Adipose tissue (tissue), 3 donors: ENCODE results near the gene EPO. TPM values are rescaled to one million over a fixed set of nuclear protein-coding genes. Genes with fewer than 3 reads are reported as not detected.
"Not testable (repeated sequence)": the region's sequence is repeated elsewhere in the genome, so short reads cannot be mapped to it uniquely, and the experiment has no call there.

Experiments
- H3K27ac ChIP-seq: one replicate; pipeline ENCODE4 v1.5.1; 2013; ENCODE audit warnings: low read depth, low read length
- WGBS, 3 donors: extraction: QIAGEN DNeasy Blood & Tissue Kit; methylation state at CpG; one replicate each; pipeline ENCODE4 v1.1.7; 2013; 5-methylcytosine and 5-hydroxymethylcytosine counted together
- polyA plus RNA-seq, 3 donors: library from polyadenylated mRNA; stranded (reverse); fragments of 200-250 nt; gene quantifications; one replicate each; pipeline ENCODE4 v1.2.3, GENCODE V29; 2013
- donor health status: healthy with polysubstance abuse.
- donor health status: Bipolar disorder and iron deficiency.
- donor health status: healthy.

EPO gene
- polyA plus RNA-seq, 3 donors = 0.06 to 4.4 TPM; not detected in 1

DNA sequence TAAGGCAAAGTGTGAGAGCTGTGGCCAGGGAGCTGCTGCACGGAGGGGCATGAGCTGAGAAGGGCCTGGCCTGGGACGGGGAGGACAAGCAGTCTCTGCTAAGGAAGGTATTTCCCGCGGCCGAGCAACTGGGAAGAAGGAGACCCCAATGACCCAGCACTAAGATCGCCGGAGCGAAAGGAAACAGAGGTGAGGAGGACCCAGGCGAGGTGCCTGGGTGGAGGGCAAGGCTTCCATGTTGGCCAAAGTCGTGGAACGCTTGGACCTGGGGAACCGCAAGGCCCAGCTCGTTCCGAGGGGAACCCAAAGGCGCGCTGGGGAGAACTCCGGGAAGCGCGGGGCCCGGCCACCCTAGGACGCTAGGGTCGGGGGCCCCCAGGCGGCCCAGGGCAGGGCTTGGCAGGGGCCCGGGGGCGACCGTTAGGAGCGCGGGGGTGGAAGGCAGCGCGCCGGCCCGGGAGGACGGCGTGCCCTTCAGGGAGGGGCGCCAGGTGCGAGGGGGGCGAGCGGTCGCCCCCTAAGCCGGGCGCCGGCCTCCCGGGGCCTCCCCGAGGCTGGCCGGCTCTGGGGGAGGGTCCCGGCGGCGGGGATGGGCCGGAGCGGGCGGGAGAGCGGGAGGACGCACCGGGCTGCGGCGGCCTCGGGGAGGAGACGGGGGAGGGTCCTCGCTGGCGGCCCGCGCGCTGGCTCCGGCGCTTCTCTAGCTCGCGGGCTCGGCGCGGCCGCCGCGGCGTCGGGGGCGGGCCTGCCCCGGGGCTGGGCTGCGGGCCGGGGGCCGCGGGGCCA, 26.8 kb upstream of the EPO start:
- no peak overlapping the region for H3K27ac ChIP-seq
- WGBS, 3 donors = 1% methylated on average over 45 to 81 of the region's 81 CpGs

DNA sequence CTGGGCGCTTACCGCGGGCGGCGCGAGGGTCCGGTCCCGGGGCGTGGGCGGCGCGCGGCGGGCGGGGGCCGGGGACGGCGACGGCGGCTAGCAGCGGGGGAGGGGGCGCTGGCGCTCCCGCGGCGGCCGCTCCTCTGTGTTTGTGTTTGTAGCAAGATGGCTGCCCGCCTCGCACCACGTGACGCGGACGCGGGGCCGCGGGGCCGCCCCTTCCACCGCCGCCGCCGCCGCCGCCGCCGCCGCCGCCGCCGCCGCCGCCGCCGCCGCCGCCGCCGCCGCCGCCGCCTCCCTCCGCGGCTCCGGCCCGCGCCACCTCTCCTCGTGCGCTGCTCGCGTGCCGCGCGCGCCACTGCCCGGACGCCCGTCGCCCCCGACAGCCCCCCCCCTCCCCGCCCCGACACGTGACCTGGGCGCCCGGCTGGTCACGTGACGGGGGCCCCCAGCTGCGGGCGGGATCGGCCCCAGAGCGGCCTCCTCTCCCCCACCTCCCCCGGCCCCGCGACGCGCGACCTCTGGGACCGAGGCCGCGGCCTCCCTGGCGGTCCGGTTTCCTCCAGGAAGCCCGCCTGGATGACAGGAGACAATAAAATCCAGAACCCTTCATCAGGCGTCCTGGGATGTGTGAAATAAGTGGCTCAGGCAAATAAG, 26.0 kb upstream of the EPO start, which contains the start of gene GIGYF1:
TSS of gene GIGYF1 (minus strand) at position 153 of the 648 bp plus-strand sequence. CDS start 6,012 bp downstream, outside the sequence.
- WGBS, 3 donors = 1 to 2% (median 2%) methylated on average over 17 to 64 of the region's 102 CpGs
- no peak within 1 kb of the TSS for H3K27ac ChIP-seq

- WGBS, 3 donors = 81 to 87% (median 82%) methylated on average over 6 of the region's 6 CpGs
- H3K27ac ChIP-seq = no peak overlapping the region
Measured at GRCh38 chr7:100696123-100696521, 24.1 kb upstream of the EPO start.

GRCh38 chr7:100699018-100699417, 21.2 kb upstream of the EPO start:
- WGBS, 3 donors = 54 to 62% (median 59%) methylated on average over 6 of the region's 6 CpGs

GRCh38 chr7:100701089-100701488, 19.2 kb upstream of the EPO start:
- H3K27ac ChIP-seq = not testable (repeated sequence)
- 35 to 77% (median 49%) methylated on average over 3 of the region's 3 CpGs for WGBS, 3 donors

More at GRCh38 chr7:100699018-100699417, 21.2 kb upstream of the EPO start:
- H3K27ac ChIP-seq = no peak overlapping the region

DNA sequence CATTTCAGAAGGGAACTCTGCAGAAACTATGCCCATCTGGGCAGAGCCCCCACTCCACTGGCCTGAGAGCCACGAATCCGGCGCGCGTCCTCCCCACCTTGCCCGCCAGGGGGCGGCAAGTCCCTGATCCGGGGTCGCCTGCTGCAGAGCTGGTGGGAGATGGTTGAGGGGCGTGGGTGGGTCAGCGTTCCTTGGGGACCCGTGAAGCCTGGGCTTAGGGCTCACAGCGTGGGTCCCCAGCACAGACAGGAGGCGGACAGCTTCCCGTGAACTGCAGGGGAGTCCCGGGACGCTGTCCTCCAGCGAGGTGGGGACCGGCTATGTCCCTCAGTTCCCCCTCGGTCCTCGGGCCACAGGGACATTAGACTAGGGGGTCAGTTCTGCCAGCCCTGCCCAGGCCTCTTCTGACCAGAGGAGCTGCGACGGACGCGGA, 14.9 kb upstream of the EPO start:
- no peak overlapping the region for H3K27ac ChIP-seq
- WGBS, 3 donors = 0 to 1% (median 0%) methylated on average over 22 to 25 of the region's 25 CpGs

DNA sequence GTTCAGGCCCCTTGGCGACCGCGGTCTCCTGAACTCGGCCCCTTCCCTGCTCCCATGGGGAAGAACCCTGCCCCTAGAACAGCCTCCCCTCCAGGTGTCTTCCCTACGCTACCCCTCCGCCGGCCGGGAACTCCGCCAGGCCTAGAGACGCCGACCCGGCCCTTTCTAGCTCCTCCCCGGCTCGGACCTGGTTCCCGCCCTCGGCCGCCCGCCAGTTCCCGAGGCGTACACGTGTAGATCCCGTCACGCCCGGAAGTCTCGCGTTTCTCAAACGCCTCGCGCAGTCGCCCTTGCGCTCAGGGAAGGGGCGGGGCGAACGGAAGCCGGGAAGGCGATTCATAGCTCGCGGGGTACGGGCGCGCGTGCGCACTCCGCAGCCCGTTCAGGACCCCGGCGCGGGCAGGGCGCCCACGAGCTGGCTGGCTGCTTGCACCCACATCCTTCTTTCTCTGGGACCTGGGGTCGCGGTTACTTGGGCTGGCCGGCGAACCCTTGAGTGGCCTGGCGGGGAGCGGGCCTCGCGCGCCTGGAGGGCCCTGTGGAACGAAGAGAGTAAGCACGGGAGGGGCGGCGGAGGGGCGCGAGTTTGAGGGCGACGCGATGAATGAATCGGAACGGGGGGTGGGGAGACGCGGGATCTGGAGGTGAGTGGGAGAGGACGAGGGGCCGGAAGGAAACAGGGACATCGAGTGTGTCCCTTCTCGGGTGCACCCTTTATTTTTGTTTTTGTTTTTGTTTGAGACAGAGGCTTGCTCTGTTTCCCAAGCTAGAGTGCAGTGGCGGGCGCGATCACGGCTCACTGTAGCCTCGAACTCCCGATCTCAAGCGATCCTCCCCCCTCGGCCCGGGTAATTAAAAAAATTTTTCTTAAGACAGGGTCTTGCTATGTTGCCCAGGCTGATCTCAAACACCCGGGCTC, 14.3 kb upstream of the EPO start, which contains the start of gene POP7:
TSS of gene POP7 (plus strand) at position 369 of the 919 bp plus-strand sequence. CDS start 710 bp downstream, outside the sequence.
- no peak within 1 kb of the TSS for H3K27ac ChIP-seq
- 0 to 1% (median 0%) methylated on average over 83 to 86 of the region's 86 CpGs for WGBS, 3 donors

- WGBS, 3 donors = 18 to 36% (median 25%) methylated on average over 34 of the region's 34 CpGs
- H3K27ac ChIP-seq = no peak overlapping the region
Measured at GRCh38 chr7:100706672-100707311, 13.5 kb upstream of the EPO start.

GRCh38 chr7:100708395-100708794, 11.9 kb upstream of the EPO start:
- 81 to 91% (median 84%) methylated on average over 6 of the region's 6 CpGs for WGBS, 3 donors
- no peak overlapping the region for H3K27ac ChIP-seq

DNA sequence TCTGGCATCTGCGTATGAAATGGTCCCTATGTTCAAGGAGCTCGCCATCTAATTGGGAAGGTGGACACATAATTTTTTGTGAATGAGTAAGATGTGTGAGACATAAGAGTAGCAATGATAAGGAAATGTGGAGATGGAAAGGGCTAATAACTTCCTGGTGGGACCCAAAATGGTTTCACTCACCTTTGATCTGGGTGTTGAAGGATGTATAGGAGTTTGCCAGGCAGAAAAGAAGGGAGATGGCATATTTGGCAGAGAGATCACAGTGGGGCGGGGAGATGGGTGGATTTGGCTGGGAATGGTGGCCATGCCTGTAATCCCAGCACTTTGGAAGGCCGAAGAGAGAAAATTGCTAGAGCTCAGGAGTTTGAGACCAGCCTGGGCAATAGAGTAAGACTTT, 9.8 kb upstream of the EPO start:
- WGBS, 3 donors = 71 to 96% (median 73%) methylated on average over 4 of the region's 4 CpGs
- H3K27ac ChIP-seq = no peak overlapping the region

DNA sequence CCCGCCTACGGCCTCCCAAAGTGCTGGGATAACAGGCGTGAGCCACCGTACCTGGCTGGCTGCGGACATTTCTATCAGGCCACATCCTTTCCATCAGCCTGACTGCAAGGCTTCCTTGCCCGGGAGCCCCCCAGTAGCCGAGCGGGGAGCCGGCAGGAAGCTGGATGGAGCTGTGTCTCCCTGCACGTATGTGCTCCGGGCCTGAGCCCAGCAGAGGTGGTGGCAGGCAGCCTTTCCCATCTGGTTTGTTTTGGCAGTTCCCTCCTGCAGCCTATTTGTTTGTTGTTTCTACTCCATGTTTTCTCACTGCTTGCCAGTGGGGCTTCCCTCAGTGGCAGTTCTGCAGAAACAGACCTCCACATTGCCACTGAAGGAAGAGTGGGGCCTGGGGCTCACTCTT, 8.9 kb upstream of the EPO start:
- 80 to 94% (median 87%) methylated on average over 11 of the region's 11 CpGs for WGBS, 3 donors
- no peak overlapping the region for H3K27ac ChIP-seq

DNA sequence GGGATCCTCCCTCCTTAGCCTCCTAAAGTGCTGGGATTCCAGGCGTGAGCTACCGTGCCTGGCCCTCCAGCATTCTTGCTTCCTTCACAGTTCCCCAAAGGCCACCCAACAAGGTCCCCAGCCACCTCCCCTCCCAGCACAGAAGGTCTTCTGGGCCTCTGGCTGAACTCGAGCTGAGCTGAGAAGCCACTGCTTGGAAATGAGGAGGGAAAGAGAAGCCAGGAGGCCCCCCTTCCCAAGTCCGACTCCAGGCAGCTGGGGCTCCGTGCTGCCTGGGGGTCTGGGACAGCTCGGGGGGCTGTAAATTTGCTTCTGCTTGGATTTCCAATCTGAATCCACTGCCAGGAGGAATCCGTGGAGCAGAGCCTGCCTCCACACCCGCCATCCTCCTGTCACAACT, 5.5 kb upstream of the EPO start:
- WGBS, 3 donors = 66 to 75% (median 70%) methylated on average over 8 of the region's 8 CpGs
- no peak overlapping the region for H3K27ac ChIP-seq

GRCh38 chr7:100717073-100717472, 3.2 kb upstream of the EPO start:
- not testable (repeated sequence) for H3K27ac ChIP-seq
- 86 to 100% (median 91%) methylated on average over 2 of the region's 2 CpGs for WGBS, 3 donors

- 38 to 61% (median 47%) methylated on average over 8 of the region's 8 CpGs for WGBS, 3 donors
- no peak overlapping the region for H3K27ac ChIP-seq
Measured at GRCh38 chr7:100719523-100720278, 567 bp upstream of the EPO start.

- no peak overlapping the region for H3K27ac ChIP-seq
- WGBS, 3 donors = 4 to 7% (median 5%) methylated on average over 42 to 56 of the region's 56 CpGs
Measured at GRCh38 chr7:100720671-100721504, 620 bp downstream of the EPO start.

DNA sequence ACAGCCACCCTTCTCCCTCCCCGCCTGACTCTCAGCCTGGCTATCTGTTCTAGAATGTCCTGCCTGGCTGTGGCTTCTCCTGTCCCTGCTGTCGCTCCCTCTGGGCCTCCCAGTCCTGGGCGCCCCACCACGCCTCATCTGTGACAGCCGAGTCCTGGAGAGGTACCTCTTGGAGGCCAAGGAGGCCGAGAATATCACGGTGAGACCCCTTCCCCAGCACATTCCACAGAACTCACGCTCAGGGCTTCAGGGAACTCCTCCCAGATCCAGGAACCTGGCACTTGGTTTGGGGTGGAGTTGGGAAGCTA, 1.2 kb downstream of the EPO start:
- WGBS, 3 donors = 85 to 89% (median 88%) methylated on average over 6 to 8 of the region's 8 CpGs

More for the DNA sequence above, 1.2 kb downstream of the EPO start:
- no peak overlapping the region for H3K27ac ChIP-seq
